Hypothalamus (tissue), 51 donors: ENCODE results near the gene SERP2.
A peak's percentile ranks its signal among the peaks of the same experiment; 100 is the strongest.

ENCODE experiments used
- DNase-seq, 51 donors: peaks; one replicate each; lab custom pipeline; 2025; lab: John Stamatoyannopoulos, UW

The SERP2 gene

GRCh38 chr13:44407891-44408290 lies 34.3 kb downstream of the SERP2 start:
- no peak for DNase-seq

GRCh38 chr13:44409595-44409994 lies 36.0 kb downstream of the SERP2 start:
- no peak for DNase-seq

GRCh38 chr13:44410328-44410859 lies 36.8 kb downstream of the SERP2 start:
- no peak for DNase-seq

GRCh38 chr13:44411841-44412240 lies 38.2 kb downstream of the SERP2 start:
- DNase-seq = no peak

- no peak for DNase-seq
Observed at GRCh38 chr13:44412346-44412935, 38.8 kb downstream of the SERP2 start.

- no peak for DNase-seq
Observed at GRCh38 chr13:44413095-44413494, 39.5 kb downstream of the SERP2 start.

- DNase-seq = no peak
Observed at GRCh38 chr13:44414716-44415115, 41.1 kb downstream of the SERP2 start.

GRCh38 chr13:44415815-44416214 lies 42.2 kb downstream of the SERP2 start:
- no peak for DNase-seq

- DNase-seq = peak in 1 of 51 donors; percentile 22
Observed at GRCh38 chr13:44416301-44416700, 42.7 kb downstream of the SERP2 start.

GRCh38 chr13:44416744-44417143 lies 43.1 kb downstream of the SERP2 start:
- no peak for DNase-seq

GRCh38 chr13:44417446-44417845 lies 43.8 kb downstream of the SERP2 start:
- DNase-seq = no peak

- DNase-seq = no peak
Observed at GRCh38 chr13:44417876-44418275, 44.3 kb downstream of the SERP2 start.

GRCh38 chr13:44420376-44421220 lies 47.0 kb downstream of the SERP2 start:
- DNase-seq = no peak

- DNase-seq = no peak
Observed at GRCh38 chr13:44421853-44422525, 48.4 kb downstream of the SERP2 start.

- DNase-seq = no peak
Observed at GRCh38 chr13:44422755-44423643, 49.4 kb downstream of the SERP2 start.

- DNase-seq = no peak
Observed at GRCh38 chr13:44423824-44424223, 50.2 kb downstream of the SERP2 start.

GRCh38 chr13:44425041-44425814 lies 51.6 kb downstream of the SERP2 start:
- DNase-seq = no peak

GRCh38 chr13:44425815-44426078 lies 52.1 kb downstream of the SERP2 start:
- no peak for DNase-seq

- peak in 1 of 51 donors; percentile 19 for DNase-seq
Observed at GRCh38 chr13:44426461-44426860, 52.8 kb downstream of the SERP2 start.

- no peak for DNase-seq
Observed at GRCh38 chr13:44429311-44429710, 55.7 kb downstream of the SERP2 start.
